22Rv1 (cell line): ENCODE results near the gene PTCD3.

Source experiments
- H3K27ac ChIP-seq: fragments of 450-650 bp; 2 replicates; pipeline ENCODE4 v1.5.1; 2017
- ZFX ChIP-seq: fragments of 450-650 bp; IDR thresholded peaks from 2 replicates; pipeline ENCODE4 v1.6.1; 2017; ENCODE audit warnings: antibody characterized with exemption, borderline replicate concordance
- TF ChIP-seq, protein P1 (sequence below): fragments of 450-650 bp; IDR thresholded peaks from 2 replicates; pipeline ENCODE4 v1.5.1; 2017; ENCODE audit warnings: mild to moderate bottlenecking

PTCD3 gene

DNA sequence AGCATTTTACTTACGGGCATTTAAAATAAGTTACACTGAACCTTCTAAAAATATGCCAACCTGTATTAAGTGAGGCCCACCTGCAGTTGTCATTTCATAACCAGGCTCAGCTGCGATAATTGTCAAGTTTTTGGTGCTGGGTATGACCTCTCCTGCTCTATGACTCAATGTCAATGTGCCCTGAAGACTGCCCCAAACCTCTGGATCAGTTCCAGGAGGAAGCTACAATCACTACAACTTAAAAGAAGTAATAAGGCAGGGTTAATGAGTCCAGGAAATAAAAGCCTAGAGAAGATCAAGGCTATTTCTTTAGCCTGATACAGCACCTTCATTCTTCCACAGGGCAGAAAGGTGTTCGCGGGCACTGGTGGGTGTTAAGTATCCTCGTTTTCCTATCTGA lies 23.3 kb upstream of the PTCD3 start:
- no peak overlapping the region for H3K27ac ChIP-seq
- TF ChIP-seq, protein P1, sequence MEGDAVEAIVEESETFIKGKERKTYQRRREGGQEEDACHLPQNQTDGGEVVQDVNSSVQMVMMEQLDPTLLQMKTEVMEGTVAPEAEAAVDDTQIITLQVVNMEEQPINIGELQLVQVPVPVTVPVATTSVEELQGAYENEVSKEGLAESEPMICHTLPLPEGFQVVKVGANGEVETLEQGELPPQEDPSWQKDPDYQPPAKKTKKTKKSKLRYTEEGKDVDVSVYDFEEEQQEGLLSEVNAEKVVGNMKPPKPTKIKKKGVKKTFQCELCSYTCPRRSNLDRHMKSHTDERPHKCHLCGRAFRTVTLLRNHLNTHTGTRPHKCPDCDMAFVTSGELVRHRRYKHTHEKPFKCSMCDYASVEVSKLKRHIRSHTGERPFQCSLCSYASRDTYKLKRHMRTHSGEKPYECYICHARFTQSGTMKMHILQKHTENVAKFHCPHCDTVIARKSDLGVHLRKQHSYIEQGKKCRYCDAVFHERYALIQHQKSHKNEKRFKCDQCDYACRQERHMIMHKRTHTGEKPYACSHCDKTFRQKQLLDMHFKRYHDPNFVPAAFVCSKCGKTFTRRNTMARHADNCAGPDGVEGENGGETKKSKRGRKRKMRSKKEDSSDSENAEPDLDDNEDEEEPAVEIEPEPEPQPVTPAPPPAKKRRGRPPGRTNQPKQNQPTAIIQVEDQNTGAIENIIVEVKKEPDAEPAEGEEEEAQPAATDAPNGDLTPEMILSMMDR = no peak
- TF ChIP-seq ZFX = no peak

- TF ChIP-seq, protein P1 = peak; percentile 68
- TF ChIP-seq ZFX = no peak
- no peak overlapping the region for H3K27ac ChIP-seq
Observed at GRCh38 chr2:86087936-86088850, 17.8 kb upstream of the PTCD3 start.

GRCh38 chr2:86094229-86094628 lies 11.8 kb upstream of the PTCD3 start:
- TF ChIP-seq ZFX = no peak
- TF ChIP-seq, protein P1 = no peak
- H3K27ac ChIP-seq = no peak overlapping the region

DNA sequence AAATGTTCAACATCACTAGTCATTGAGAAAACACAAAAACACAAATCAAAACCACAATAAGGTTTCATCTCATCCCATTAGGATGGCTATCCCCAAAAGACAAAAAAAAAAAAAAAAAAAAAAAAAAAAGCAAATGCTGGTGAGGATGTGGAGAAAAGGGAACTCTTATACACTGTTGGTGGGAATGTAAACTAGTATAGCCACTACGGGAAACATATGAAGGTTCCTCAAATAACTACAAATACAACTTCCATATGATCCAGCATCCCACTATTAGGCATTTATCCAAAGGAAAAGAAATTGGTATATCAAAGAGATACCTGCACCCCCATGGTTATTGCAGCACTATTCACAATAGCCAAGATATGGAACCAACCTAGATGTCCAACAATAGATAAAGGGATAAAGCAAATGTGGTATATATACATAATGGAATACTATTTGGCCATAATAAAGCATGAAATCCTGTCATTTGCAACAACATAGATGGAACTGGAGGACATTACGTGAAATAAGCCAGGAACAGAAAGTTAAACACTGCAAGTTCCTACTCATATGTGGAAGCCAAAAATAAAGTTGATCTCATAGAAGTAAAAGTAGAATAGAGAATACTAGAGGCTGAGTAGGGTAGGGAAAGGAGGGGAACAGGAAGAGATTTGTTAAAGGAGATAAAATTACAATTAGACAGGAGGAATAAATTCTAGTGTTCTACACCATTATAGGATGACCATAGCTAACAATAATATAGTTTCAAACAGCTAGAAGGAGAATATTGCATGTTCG lies 8.7 kb upstream of the PTCD3 start:
- H3K27ac ChIP-seq = no peak overlapping the region
- TF ChIP-seq, protein P1 = no peak
- no peak for TF ChIP-seq ZFX

DNA sequence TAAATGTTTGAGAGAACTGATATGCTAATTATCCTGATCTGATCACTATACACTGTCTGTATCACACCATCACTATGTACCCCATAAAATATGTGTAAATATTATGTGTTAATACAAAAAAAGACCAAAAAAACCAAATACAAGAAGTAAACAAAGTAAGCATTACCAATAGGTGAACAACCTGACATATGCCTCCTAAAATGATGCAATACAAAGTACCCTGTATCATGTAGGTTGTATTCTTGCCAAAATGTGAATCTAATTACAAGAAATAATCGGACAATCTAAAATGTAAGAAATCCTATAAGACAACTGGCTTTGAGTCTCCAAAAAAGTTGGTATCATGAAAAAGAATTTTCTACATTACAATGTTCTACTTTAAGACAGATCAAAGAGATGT lies 8.1 kb upstream of the PTCD3 start:
- H3K27ac ChIP-seq = no peak overlapping the region
- no peak for TF ChIP-seq ZFX
- TF ChIP-seq, protein P1 = no peak

- TF ChIP-seq ZFX = no peak
- TF ChIP-seq, protein P1 = no peak
- H3K27ac ChIP-seq = no peak overlapping the region
Observed at GRCh38 chr2:86102157-86102556, 3.9 kb upstream of the PTCD3 start.
